Fibroblast of lung (primary cell): Measurements from ENCODE around the gene KLHL25.

Experiments
- CTCF ChIP-seq, 2 donors: IDR thresholded peaks in 1 of 2; conservative IDR thresholded peaks in 1 of 2; 1 replicate in 1 of 2; 2 replicates in 1 of 2; pipeline ENCODE4 v1.5.1; 2011 to 2012; ENCODE audit warnings: low read length in 2 of 2, control low read depth in 1 of 2, inconsistent platforms in 1 of 2, low read depth in 1 of 2, mild to moderate bottlenecking in 1 of 2
- EZH2 ChIP-seq: IDR thresholded peaks from 2 replicates; pipeline ENCODE4 v1.5.1; 2012; ENCODE audit warnings: low read length, control low read depth, mild to moderate bottlenecking; ENCODE audit errors: missing control alignments

GRCh38 chr15:85763157-85763556 lies 31.6 kb downstream of the KLHL25 start:
- TF ChIP-seq CTCF (conservative IDR thresholded peaks at IDR 0.05 in 1 of 2, IDR thresholded peaks at IDR 0.05 in 1 of 2; ENCODE audit: low read depth in 1 of 2, low read length in 2 of 2) (no peak), EZH2 (no peak)
